22Rv1 (cell line): ENCODE data around the gene PDPN.

ENCODE experiments used
- CTCF ChIP-seq: fragments of 450-650 bp; IDR thresholded peaks from 2 replicates; pipeline ENCODE4 v1.5.1; 2017; ENCODE audit warnings: mild to moderate bottlenecking
- ZFX ChIP-seq: fragments of 450-650 bp; IDR thresholded peaks from 2 replicates; pipeline ENCODE4 v1.6.1; 2017; ENCODE audit warnings: antibody characterized with exemption, borderline replicate concordance

- TF ChIP-seq CTCF (no peak), ZFX (no peak)
Measured at GRCh38 chr1:13588946-13589796, 5.5 kb downstream of the PDPN start.
